ENCODE data around the gene PRKG2.

Gene PRKG2

DNA sequence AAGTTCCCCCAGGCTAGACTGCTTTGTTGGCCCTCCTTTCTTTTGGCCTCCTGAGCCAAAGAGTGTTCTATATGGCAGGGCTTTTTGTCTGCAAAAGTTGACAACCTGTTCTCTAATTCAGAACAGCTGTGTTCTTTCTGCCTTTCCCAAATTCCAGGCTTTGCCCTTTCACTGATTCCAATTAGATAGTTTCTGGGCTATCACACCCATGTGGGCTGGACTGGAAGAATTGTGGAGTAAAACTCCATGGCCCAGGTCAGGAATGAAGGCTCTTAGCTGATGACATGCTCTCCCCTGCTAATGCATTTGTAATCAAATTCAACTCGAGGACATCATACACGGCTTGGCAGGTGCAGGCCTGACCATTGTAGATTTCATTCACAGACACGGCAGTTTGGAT lies 165.1 kb downstream of the PRKG2 start:
- H3K4me3 ChIP-seq (ENCODE audit: low read length, poor library complexity, severe bottlenecking): no peak overlapping the region
- no peaks in the 10 kb centered on the region for H3K36me3 ChIP-seq (ENCODE audit: insufficient read depth, low read length)
- no peak overlapping the region for H3K4me2 ChIP-seq (ENCODE audit: low read depth, low read length, poor library complexity, severe bottlenecking)
- H3F3A ChIP-seq (ENCODE audit: low read depth): no peaks in the 10 kb centered on the region
- no peak overlapping the region for H2AFZ ChIP-seq (ENCODE audit: low read length)
- no peaks in the 10 kb centered on the region for H3K79me2 ChIP-seq (ENCODE audit: insufficient read depth, low read length)
- H3K4me1 ChIP-seq (ENCODE audit: insufficient read depth, low read length, poor library complexity, severe bottlenecking): no peaks in the 10 kb centered on the region
- no peak overlapping the region for H3K9ac ChIP-seq (ENCODE audit: low read depth, low read length, poor library complexity, severe bottlenecking)
- no peaks in the 10 kb centered on the region for H3K9me2 ChIP-seq (replicated peaks; ENCODE audit: low read depth, low read length)
- no peaks in the 10 kb centered on the region for H3K9me3 ChIP-seq (ENCODE audit: insufficient read depth, low read depth, low read length)
- TF ChIP-seq, protein P1, sequence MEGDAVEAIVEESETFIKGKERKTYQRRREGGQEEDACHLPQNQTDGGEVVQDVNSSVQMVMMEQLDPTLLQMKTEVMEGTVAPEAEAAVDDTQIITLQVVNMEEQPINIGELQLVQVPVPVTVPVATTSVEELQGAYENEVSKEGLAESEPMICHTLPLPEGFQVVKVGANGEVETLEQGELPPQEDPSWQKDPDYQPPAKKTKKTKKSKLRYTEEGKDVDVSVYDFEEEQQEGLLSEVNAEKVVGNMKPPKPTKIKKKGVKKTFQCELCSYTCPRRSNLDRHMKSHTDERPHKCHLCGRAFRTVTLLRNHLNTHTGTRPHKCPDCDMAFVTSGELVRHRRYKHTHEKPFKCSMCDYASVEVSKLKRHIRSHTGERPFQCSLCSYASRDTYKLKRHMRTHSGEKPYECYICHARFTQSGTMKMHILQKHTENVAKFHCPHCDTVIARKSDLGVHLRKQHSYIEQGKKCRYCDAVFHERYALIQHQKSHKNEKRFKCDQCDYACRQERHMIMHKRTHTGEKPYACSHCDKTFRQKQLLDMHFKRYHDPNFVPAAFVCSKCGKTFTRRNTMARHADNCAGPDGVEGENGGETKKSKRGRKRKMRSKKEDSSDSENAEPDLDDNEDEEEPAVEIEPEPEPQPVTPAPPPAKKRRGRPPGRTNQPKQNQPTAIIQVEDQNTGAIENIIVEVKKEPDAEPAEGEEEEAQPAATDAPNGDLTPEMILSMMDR (conservative IDR thresholded peaks at IDR 0.05; ENCODE audit: low read length): no peak
- TF ChIP-seq EZH2phosphoT487 (IDR thresholded peaks at IDR 0.05; ENCODE audit: borderline replicate concordance): no peak
- no peaks in the 10 kb centered on the region for H4K20me1 ChIP-seq (ENCODE audit: insufficient read depth, low read length, poor library complexity, severe bottlenecking)
- no peaks in the 10 kb centered on the region for H3K27me3 ChIP-seq (ENCODE audit: insufficient read depth, low read length, poor library complexity, severe bottlenecking)

DNA sequence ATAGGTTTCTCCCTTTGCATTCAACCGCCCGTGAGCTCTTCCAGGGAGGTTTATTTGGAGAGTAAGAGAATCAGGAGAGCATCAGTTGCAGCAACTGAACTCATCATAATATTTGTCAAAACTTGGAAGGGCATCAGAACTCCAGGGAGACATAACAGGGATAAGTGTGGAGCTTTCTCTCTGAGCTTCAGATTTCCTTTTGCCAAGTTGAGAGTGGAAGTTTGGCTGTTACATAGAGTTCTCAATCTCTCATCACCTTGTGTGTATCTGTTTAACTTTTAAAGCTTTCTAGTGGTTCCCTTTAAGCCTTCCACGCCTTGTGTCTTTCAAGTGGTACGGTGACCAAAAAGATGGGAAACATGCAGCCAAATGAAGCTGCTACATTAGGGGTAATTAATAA lies 165.7 kb downstream of the PRKG2 start:
- Histone ChIP-seq H2AFZ (ENCODE audit: low read length) (no peak overlapping the region), H3K79me2 (ENCODE audit: insufficient read depth, low read length) (no peaks in the 10 kb centered on the region), H3F3A (ENCODE audit: low read depth) (no peaks in the 10 kb centered on the region), H3K4me1 (ENCODE audit: insufficient read depth, low read length, poor library complexity, severe bottlenecking) (no peaks in the 10 kb centered on the region), H3K36me3 (ENCODE audit: insufficient read depth, low read length) (no peaks in the 10 kb centered on the region), H3K9me2 (replicated peaks; ENCODE audit: low read depth, low read length) (no peaks in the 10 kb centered on the region), H3K9me3 (ENCODE audit: insufficient read depth, low read depth, low read length) (no peaks in the 10 kb centered on the region), H3K4me3 (ENCODE audit: low read length, poor library complexity, severe bottlenecking) (no peak overlapping the region), H3K4me2 (ENCODE audit: low read depth, low read length, poor library complexity, severe bottlenecking) (no peak overlapping the region), H4K20me1 (ENCODE audit: insufficient read depth, low read length, poor library complexity, severe bottlenecking) (no peaks in the 10 kb centered on the region), H3K9ac (ENCODE audit: low read depth, low read length, poor library complexity, severe bottlenecking) (no peak overlapping the region), H3K27me3 (ENCODE audit: insufficient read depth, low read length, poor library complexity, severe bottlenecking) (no peaks in the 10 kb centered on the region)
- TF ChIP-seq, protein P1 (conservative IDR thresholded peaks at IDR 0.05; ENCODE audit: low read length): no peak
- no peak for TF ChIP-seq EZH2phosphoT487 (IDR thresholded peaks at IDR 0.05; ENCODE audit: borderline replicate concordance)

DNA sequence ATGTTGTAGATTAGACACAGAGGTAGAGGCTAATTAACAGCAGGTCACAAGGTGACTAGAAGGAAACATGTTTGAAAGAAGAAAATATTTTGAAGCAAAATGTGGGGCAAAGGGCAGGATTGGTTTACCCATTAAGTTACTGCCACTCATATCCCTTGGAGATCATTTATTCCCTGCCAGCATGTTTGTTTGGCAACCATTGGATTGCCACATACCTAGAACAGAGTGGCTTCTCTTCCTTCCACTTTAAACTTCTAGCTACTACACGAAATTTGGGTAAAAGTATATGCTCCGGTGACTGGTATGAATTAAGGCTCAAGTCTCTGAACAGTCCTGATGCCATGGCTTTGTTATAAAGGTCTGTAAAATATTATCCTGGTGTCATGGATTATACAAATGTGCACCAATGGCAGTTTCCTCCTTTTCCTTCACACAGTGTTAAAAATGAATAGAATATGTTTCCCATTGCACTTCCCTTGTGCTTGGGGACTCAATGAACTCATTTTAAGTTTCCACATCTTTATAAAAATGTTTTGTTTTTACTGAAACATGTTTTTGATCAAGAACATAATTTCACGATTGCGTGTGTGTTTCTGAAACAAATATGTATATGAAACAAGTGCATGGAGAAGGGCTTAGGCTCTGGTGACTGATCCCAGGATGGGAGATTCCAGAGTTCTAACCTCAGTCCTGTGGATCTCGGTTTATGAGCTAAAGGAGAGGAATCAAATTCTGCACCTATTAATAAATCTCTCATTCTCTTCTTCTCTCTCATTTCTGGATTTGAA lies 172.2 kb downstream of the PRKG2 start:
- H3K27me3 ChIP-seq (ENCODE audit: insufficient read depth, low read length, poor library complexity, severe bottlenecking): no peaks in the 10 kb centered on the region
- no peak for TF ChIP-seq EZH2phosphoT487 (IDR thresholded peaks at IDR 0.05; ENCODE audit: borderline replicate concordance)
- TF ChIP-seq, protein P1 (conservative IDR thresholded peaks at IDR 0.05; ENCODE audit: low read length): no peak
- no peaks in the 10 kb centered on the region for H3K9me2 ChIP-seq (replicated peaks; ENCODE audit: low read depth, low read length)
- H2AFZ ChIP-seq (ENCODE audit: low read length): no peak overlapping the region
- H4K20me1 ChIP-seq (ENCODE audit: insufficient read depth, low read length, poor library complexity, severe bottlenecking): no peaks in the 10 kb centered on the region
- H3K36me3 ChIP-seq (ENCODE audit: insufficient read depth, low read length): no peaks in the 10 kb centered on the region
- no peaks in the 10 kb centered on the region for H3K4me1 ChIP-seq (ENCODE audit: insufficient read depth, low read length, poor library complexity, severe bottlenecking)
- no peaks in the 10 kb centered on the region for H3K79me2 ChIP-seq (ENCODE audit: insufficient read depth, low read length)
- H3K9me3 ChIP-seq (ENCODE audit: insufficient read depth, low read depth, low read length): no peaks in the 10 kb centered on the region
- H3K9ac ChIP-seq (ENCODE audit: low read depth, low read length, poor library complexity, severe bottlenecking): no peak overlapping the region
- no peak overlapping the region for H3K4me2 ChIP-seq (ENCODE audit: low read depth, low read length, poor library complexity, severe bottlenecking)
- H3F3A ChIP-seq (ENCODE audit: low read depth): no peaks in the 10 kb centered on the region
- no peak overlapping the region for H3K4me3 ChIP-seq (ENCODE audit: low read length, poor library complexity, severe bottlenecking)

Measured in Loucy (cell line).